Stimulated activated memory B cell treated with anti-CD40 and anti-IgM and Interleukin-4, amounts not matched to agents 10 μg/mL and 1 μg/mL and 100 μg/mL, for 72 hours (primary cell): ENCODE results near the gene TSC22D2.
"Not testable (repeated sequence)": the region's sequence is repeated elsewhere in the genome, so short reads cannot be mapped to it uniquely, and the experiment has no call there.

Source experiments
- ATAC-seq: fragments of 150-1000 bp; cut with Tn5 transposase; 2 replicates; pipeline ENCODE4 v1.10.0; 2021
- H3K27ac Mint-ChIP-seq: one replicate; pipeline ENCODE4 v1.8.0; 2022; ENCODE audit warnings: mild to moderate bottlenecking, mixed read lengths
- H3K27me3 Mint-ChIP-seq: one replicate; pipeline ENCODE4 v1.8.0; 2022; ENCODE audit warnings: mixed read lengths
- H3K36me3 Mint-ChIP-seq: one replicate; pipeline ENCODE4 v1.8.0; 2022; ENCODE audit warnings: mixed read lengths
- H3K4me1 Mint-ChIP-seq: one replicate; pipeline ENCODE4 v1.8.0; 2022; ENCODE audit warnings: mixed read lengths
- H3K4me3 Mint-ChIP-seq: one replicate; pipeline ENCODE4 v1.8.0; 2022; ENCODE audit warnings: mild to moderate bottlenecking, moderate library complexity, mixed read lengths
- H3K9me3 Mint-ChIP-seq: one replicate; pipeline ENCODE4 v1.8.0; 2022; ENCODE audit warnings: mixed read lengths

TSC22D2 gene

GRCh38 chr3:150467381-150467780 lies 59.3 kb downstream of the TSC22D2 start:
- no peak for ATAC-seq
- Mint-ChIP-seq H3K27ac (no peak overlapping the region), H3K4me3 (no peak overlapping the region), H3K9me3 (no peaks in the 10 kb centered on the region), H3K4me1 (no peaks in the 10 kb centered on the region), H3K27me3 (no peaks in the 10 kb centered on the region), H3K36me3 (peaks cover 18% of the 10 kb centered on the region)

- Mint-ChIP-seq H3K36me3 (peaks cover 18% of the 10 kb centered on the region), H3K27ac (no peak overlapping the region), H3K27me3 (no peaks in the 10 kb centered on the region), H3K9me3 (no peaks in the 10 kb centered on the region), H3K4me1 (no peaks in the 10 kb centered on the region), H3K4me3 (no peak overlapping the region)
- no peak for ATAC-seq
Observed at GRCh38 chr3:150469031-150469930, 61.2 kb downstream of the TSC22D2 start.

- H3K4me3 Mint-ChIP-seq = no peak overlapping the region
- H3K27me3 Mint-ChIP-seq = no peaks in the 10 kb centered on the region
- H3K27ac Mint-ChIP-seq = no peak overlapping the region
- peaks cover 18% of the 10 kb centered on the region for H3K36me3 Mint-ChIP-seq
- ATAC-seq = no peak
- H3K4me1 Mint-ChIP-seq = no peaks in the 10 kb centered on the region
- no peaks in the 10 kb centered on the region for H3K9me3 Mint-ChIP-seq
Observed at GRCh38 chr3:150469931-150470740, 62.0 kb downstream of the TSC22D2 start.

- Mint-ChIP-seq H3K27ac (no peak overlapping the region), H3K36me3 (peaks cover 9% of the 10 kb centered on the region), H3K4me3 (no peak overlapping the region), H3K9me3 (peaks cover under 1% of the 10 kb centered on the region), H3K27me3 (no peaks in the 10 kb centered on the region), H3K4me1 (no peaks in the 10 kb centered on the region)
- ATAC-seq = no peak
Observed at GRCh38 chr3:150472421-150472820, 64.3 kb downstream of the TSC22D2 start.

DNA sequence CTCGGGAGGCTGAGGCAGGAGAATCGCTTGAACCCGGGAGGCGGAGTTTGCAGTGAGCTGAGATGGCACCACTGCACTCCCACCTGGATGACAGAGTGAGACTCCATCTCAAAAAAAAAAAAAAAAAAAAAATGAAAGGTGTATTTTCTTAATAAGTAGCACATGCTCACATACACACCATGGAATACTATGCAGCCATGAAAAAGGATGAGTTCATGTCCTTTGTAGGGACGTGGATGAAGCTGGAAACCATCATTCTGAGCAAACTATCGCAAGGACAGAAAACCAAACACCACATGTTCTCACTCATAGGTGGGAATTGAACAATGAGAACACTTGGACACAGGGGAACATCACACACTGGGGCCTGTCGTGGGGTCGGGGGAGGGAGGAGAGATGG lies 65.1 kb downstream of the TSC22D2 start:
- H3K4me1 Mint-ChIP-seq, H3K27ac Mint-ChIP-seq, ATAC-seq, H3K4me3 Mint-ChIP-seq, H3K27me3 Mint-ChIP-seq, H3K9me3 Mint-ChIP-seq: not testable (repeated sequence)
- H3K36me3 Mint-ChIP-seq = peaks cover 17% of the 10 kb centered on the region

GRCh38 chr3:150479370-150479769 lies 71.3 kb downstream of the TSC22D2 start:
- no peaks in the 10 kb centered on the region for H3K4me1 Mint-ChIP-seq
- no peaks in the 10 kb centered on the region for H3K27me3 Mint-ChIP-seq
- H3K36me3 Mint-ChIP-seq = peaks cover 27% of the 10 kb centered on the region
- no peak for ATAC-seq
- no peak overlapping the region for H3K27ac Mint-ChIP-seq
- peaks cover 13% of the 10 kb centered on the region for H3K9me3 Mint-ChIP-seq
- H3K4me3 Mint-ChIP-seq = no peak overlapping the region

GRCh38 chr3:150480877-150481276 lies 72.8 kb downstream of the TSC22D2 start:
- H3K27me3 Mint-ChIP-seq = no peaks in the 10 kb centered on the region
- H3K9me3 Mint-ChIP-seq = peaks cover 15% of the 10 kb centered on the region
- peaks cover 31% of the 10 kb centered on the region for H3K36me3 Mint-ChIP-seq
- no peak overlapping the region for H3K4me3 Mint-ChIP-seq
- H3K4me1 Mint-ChIP-seq = no peaks in the 10 kb centered on the region
- no peak for ATAC-seq
- no peak overlapping the region for H3K27ac Mint-ChIP-seq

- H3K27ac Mint-ChIP-seq = no peak overlapping the region
- no peaks in the 10 kb centered on the region for H3K27me3 Mint-ChIP-seq
- no peak overlapping the region for H3K4me3 Mint-ChIP-seq
- H3K9me3 Mint-ChIP-seq = peaks cover 24% of the 10 kb centered on the region
- no peaks in the 10 kb centered on the region for H3K4me1 Mint-ChIP-seq
- H3K36me3 Mint-ChIP-seq = peaks cover 22% of the 10 kb centered on the region
- ATAC-seq = no peak
Observed at GRCh38 chr3:150483226-150483625, 75.1 kb downstream of the TSC22D2 start.

DNA sequence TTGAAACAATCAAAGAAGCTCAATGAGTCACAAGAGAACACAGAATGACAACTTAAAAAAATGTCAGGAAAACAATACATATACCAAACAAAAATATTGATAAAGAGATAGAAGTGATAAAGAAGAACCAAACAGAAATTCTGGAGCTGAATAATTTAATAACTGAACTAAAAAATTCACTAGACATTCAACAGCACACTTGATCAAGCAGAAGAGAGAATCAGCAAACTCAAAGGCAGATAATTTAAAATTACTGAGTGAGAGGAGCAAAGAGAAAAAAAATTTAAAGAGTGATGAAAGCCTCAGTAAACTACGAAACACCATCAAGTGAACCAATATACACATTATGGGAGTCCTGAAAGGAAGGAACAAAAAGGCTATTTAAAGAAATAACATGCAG lies 76.3 kb downstream of the TSC22D2 start:
- no peaks in the 10 kb centered on the region for H3K4me1 Mint-ChIP-seq
- H3K4me3 Mint-ChIP-seq = no peak overlapping the region
- no peaks in the 10 kb centered on the region for H3K27me3 Mint-ChIP-seq
- H3K9me3 Mint-ChIP-seq = peaks cover 24% of the 10 kb centered on the region
- no peak overlapping the region for H3K27ac Mint-ChIP-seq
- H3K36me3 Mint-ChIP-seq = peaks cover 21% of the 10 kb centered on the region
- ATAC-seq = no peak

DNA sequence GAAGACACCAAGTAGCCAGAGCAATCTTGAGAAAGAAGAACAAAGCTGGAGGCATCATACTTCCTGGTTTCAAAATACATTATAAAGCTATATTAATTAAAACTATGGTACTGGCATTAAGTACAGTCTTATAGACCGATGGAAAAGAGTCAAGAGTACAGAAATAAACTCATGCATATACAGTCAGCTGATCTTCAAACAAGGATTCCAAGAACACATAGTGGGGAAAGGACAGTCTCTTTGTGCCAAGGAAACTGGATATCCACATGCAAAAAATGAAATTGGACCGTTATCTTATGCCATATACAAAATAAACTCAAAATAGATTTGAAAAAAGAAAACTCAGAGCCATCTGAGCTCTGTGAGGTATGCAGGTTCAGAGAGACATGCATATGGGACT lies 80.8 kb downstream of the TSC22D2 start:
- H3K4me3 Mint-ChIP-seq = no peak overlapping the region
- peaks cover 22% of the 10 kb centered on the region for H3K9me3 Mint-ChIP-seq
- peaks cover 17% of the 10 kb centered on the region for H3K36me3 Mint-ChIP-seq
- H3K4me1 Mint-ChIP-seq = no peaks in the 10 kb centered on the region
- no peak for ATAC-seq
- no peak overlapping the region for H3K27ac Mint-ChIP-seq
- H3K27me3 Mint-ChIP-seq = no peaks in the 10 kb centered on the region

GRCh38 chr3:150490277-150490986 lies 82.3 kb downstream of the TSC22D2 start:
- ATAC-seq = no peak
- Mint-ChIP-seq H3K4me1 (no peaks in the 10 kb centered on the region), H3K36me3 (peaks cover 8% of the 10 kb centered on the region), H3K9me3 (peaks cover 15% of the 10 kb centered on the region), H3K4me3 (no peak overlapping the region), H3K27me3 (no peaks in the 10 kb centered on the region), H3K27ac (no peak overlapping the region)

DNA sequence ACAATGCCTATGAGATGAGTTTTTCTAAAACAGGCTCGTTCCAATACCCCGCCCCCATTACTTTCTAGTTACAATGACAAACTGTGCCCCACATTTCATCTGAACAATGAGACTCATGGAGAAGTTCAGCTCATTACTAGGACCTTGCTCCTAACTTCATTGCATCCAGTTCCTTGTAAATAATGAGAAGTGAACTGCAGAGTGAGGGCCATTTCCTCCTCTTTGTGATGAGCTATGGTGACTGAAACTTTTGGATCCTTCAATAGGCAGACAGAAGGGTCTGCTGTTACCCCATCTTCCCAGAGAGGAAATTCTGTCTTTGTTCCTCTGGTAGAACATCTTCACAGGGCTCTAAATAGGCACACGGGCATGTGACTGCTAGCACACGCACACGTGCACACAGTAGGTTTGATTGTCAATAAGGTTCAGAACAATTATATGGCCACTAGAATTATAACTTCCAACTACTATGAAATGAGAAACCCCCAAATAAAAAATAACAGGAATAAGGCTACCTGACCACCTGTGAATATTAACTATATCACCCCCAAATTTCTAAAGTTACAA lies 86.4 kb downstream of the TSC22D2 start:
- H3K4me3 Mint-ChIP-seq = no peak overlapping the region
- H3K27ac Mint-ChIP-seq = no peak overlapping the region
- H3K36me3 Mint-ChIP-seq = peaks cover 4% of the 10 kb centered on the region
- ATAC-seq = no peak
- H3K9me3 Mint-ChIP-seq = no peaks in the 10 kb centered on the region
- H3K27me3 Mint-ChIP-seq = peaks cover 9% of the 10 kb centered on the region
- no peaks in the 10 kb centered on the region for H3K4me1 Mint-ChIP-seq

GRCh38 chr3:150495149-150495548 lies 87.1 kb downstream of the TSC22D2 start:
- H3K27ac Mint-ChIP-seq = no peak overlapping the region
- ATAC-seq = no peak

GRCh38 chr3:150495563-150496168 lies 87.6 kb downstream of the TSC22D2 start:
- Mint-ChIP-seq H3K9me3 (peaks cover under 1% of the 10 kb centered on the region), H3K36me3 (peaks cover 4% of the 10 kb centered on the region), H3K4me1 (no peaks in the 10 kb centered on the region), H3K4me3 (no peak overlapping the region), H3K27ac (no peak overlapping the region), H3K27me3 (peaks cover 9% of the 10 kb centered on the region)
- ATAC-seq = no peak

More at GRCh38 chr3:150495149-150495548, 87.1 kb downstream of the TSC22D2 start:
- H3K4me3 Mint-ChIP-seq = no peak overlapping the region
- H3K4me1 Mint-ChIP-seq = no peaks in the 10 kb centered on the region
- no peaks in the 10 kb centered on the region for H3K9me3 Mint-ChIP-seq
- peaks cover 4% of the 10 kb centered on the region for H3K36me3 Mint-ChIP-seq
- H3K27me3 Mint-ChIP-seq = peaks cover 9% of the 10 kb centered on the region
